Sigmoid colon (tissue), 7 donors: ENCODE data around the gene SNX5. TPM values are rescaled to one million over a fixed set of nuclear protein-coding genes. Genes with fewer than 3 reads are reported as not detected.

Source experiments
- DNase-seq: peaks from one replicate; pipeline ENCODE4 v3.0.0-alpha.2; 2019
- H3K27ac ChIP-seq, 4 donors: fragments of 200-600 bp; sonication (generic); one replicate each; pipeline ENCODE4 v1.5.1; 2016 to 2019; ENCODE audit warnings: mild to moderate bottlenecking in 1 of 4
- H3K27me3 ChIP-seq, 3 donors: fragments of 200-600 bp; sonication (generic); one replicate each; pipeline ENCODE4 v1.5.1; 2019; ENCODE audit warnings: mild to moderate bottlenecking in 1 of 3
- H3K36me3 ChIP-seq, 4 donors: fragments of 200-600 bp; sonication (generic); one replicate each; pipeline ENCODE4 v1.5.1; 2016 to 2019
- H3K4me1 ChIP-seq, 4 donors: fragments of 200-600 bp; sonication (generic); one replicate each; pipeline ENCODE4 v1.5.1; 2017 to 2019
- H3K4me3 ChIP-seq, 4 donors: fragments of 200-600 bp; sonication (generic); one replicate each; pipeline ENCODE4 v1.5.1; 2017 to 2019; ENCODE audit warnings: mild to moderate bottlenecking in 2 of 4, moderate library complexity in 1 of 4
- H3K9me3 ChIP-seq, 4 donors: fragments of 200-600 bp in 3 of 4; sonication (generic) in 3 of 4; one replicate each; pipeline versions ENCODE4 v1.5.1 to v1.6.1; 2013 to 2019
- EP300 ChIP-seq, 4 donors: sonication (generic); formaldehyde crosslinking; IDR thresholded peaks; one replicate each; pipeline ENCODE4 v1.6.1; 2017; ENCODE audit warnings: antibody characterized with exemption in 4 of 4
- POLR2A ChIP-seq, 2 donors: fragments of 450-650 bp; IDR thresholded peaks; one replicate each; pipeline ENCODE4 v1.6.1; 2016; ENCODE audit warnings: antibody characterized with exemption in 2 of 2, mild to moderate bottlenecking in 2 of 2, moderate library complexity in 2 of 2
- POLR2AphosphoS5 ChIP-seq, 4 donors: sonication (generic); formaldehyde crosslinking; IDR thresholded peaks; one replicate each; pipeline ENCODE4 v1.6.1; 2017; ENCODE audit warnings: antibody characterized with exemption in 4 of 4
- WGBS, 2 donors: extraction: QIAGEN DNeasy Blood & Tissue Kit; methylation state at CpG; one replicate each; pipeline ENCODE4 v1.1.7; 2013; 5-methylcytosine and 5-hydroxymethylcytosine counted together
- intact Hi-C: fragments of 100-400 bp; cut with DNase I; formaldehyde crosslinking; loops from one replicate; pipeline ENCODE4 v1.15.1; 2023
- polyA plus RNA-seq, 3 donors: library from polyadenylated mRNA; stranded (reverse); fragments of 200-250 nt; gene quantifications; one replicate each; pipeline ENCODE4 v1.2.3, GENCODE V29; 2013
- total RNA-seq, 4 donors: library from RNA; depleted of rRNA; stranded (reverse); fragments of >200 nt; gene quantifications; one replicate each; pipeline ENCODE4 v1.1.0, GENCODE V29; 2016
- TF ChIP-seq, protein P1 (sequence below), 4 experiments: fragments of 450-650 bp in 3 of 4; fragments of 200-600 bp in 1 of 4; IDR thresholded peaks; one replicate each; pipeline ENCODE4 v1.5.1; 2016 to 2019; ENCODE audit warnings: antibody characterized with exemption in 4 of 4, mild to moderate bottlenecking in 3 of 4, moderate library complexity in 2 of 4
- donor health status: healthy with polysubstance abuse.
- donor health status: Bipolar disorder and iron deficiency.
- donor health status: healthy.

Gene SNX5
- total and polyA plus RNA-seq, 7 donors = 69.0 to 98.5 (median 79.5) TPM

GRCh38 chr20:17916433-17916891 is 52.1 kb downstream of the SNX5 start:
- WGBS, 2 donors = 44 to 85% methylated on average over 3 of the region's 3 CpGs
- intact Hi-C loops = no loop called here

DNA sequence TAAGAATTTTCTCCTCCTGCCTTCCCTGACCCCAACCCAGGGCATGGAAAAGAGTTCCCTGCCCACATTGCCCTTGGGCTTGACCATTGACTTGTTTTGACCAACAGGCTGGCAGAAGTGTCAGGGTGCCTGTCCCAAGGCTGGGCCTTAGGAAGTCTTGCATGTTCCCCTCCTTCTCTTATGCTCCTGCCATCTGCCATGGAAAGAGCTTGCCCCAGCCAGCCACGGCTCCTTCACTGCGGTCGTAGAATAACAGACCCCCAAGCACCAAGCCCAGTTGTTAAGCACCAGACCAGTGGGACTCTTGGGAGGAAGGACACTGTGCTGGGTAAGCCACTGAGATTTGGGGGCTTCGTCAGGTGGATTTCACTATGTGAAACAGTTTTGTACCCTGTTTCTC is 53.6 kb downstream of the SNX5 start:
- peaks cover 0 to 20% (median 15%) of the 10 kb centered on the region in 4 donors for H3K4me1 ChIP-seq
- no peak overlapping the region for H3K27ac ChIP-seq
- TF ChIP-seq, protein P1, sequence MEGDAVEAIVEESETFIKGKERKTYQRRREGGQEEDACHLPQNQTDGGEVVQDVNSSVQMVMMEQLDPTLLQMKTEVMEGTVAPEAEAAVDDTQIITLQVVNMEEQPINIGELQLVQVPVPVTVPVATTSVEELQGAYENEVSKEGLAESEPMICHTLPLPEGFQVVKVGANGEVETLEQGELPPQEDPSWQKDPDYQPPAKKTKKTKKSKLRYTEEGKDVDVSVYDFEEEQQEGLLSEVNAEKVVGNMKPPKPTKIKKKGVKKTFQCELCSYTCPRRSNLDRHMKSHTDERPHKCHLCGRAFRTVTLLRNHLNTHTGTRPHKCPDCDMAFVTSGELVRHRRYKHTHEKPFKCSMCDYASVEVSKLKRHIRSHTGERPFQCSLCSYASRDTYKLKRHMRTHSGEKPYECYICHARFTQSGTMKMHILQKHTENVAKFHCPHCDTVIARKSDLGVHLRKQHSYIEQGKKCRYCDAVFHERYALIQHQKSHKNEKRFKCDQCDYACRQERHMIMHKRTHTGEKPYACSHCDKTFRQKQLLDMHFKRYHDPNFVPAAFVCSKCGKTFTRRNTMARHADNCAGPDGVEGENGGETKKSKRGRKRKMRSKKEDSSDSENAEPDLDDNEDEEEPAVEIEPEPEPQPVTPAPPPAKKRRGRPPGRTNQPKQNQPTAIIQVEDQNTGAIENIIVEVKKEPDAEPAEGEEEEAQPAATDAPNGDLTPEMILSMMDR (IDR thresholded peaks at IDR 0.05) = no peak
- TF ChIP-seq POLR2AphosphoS5 (IDR thresholded peaks at IDR 0.05) (no peak), EP300 (IDR thresholded peaks at IDR 0.05) (no peak), POLR2A (IDR thresholded peaks at IDR 0.05) (no peak)
- peak; percentile 36 for DNase-seq
- intact Hi-C loops = no loop called here
- 85 to 88% methylated on average over 4 of the region's 4 CpGs for WGBS, 2 donors
- H3K36me3 ChIP-seq = no peaks in the 10 kb centered on the region
- H3K4me3 ChIP-seq = no peak overlapping the region
- H3K9me3 ChIP-seq = no peaks in the 10 kb centered on the region
- H3K27me3 ChIP-seq = no peaks in the 10 kb centered on the region

More at GRCh38 chr20:17916433-17916891, 52.1 kb downstream of the SNX5 start:
- DNase-seq = peak; percentile 29
- H3K36me3 ChIP-seq = no peaks in the 10 kb centered on the region
- no peaks in the 10 kb centered on the region for H3K27me3 ChIP-seq
- H3K27ac ChIP-seq = no peak overlapping the region
- no peaks in the 10 kb centered on the region for H3K9me3 ChIP-seq
- peaks cover 0 to 5% (median 1%) of the 10 kb centered on the region in 4 donors for H3K4me1 ChIP-seq
- TF ChIP-seq POLR2A (IDR thresholded peaks at IDR 0.05) = no peak
- no peak for TF ChIP-seq EP300 (IDR thresholded peaks at IDR 0.05)
- TF ChIP-seq, protein P1 (IDR thresholded peaks at IDR 0.05) = no peak
- TF ChIP-seq POLR2AphosphoS5 (IDR thresholded peaks at IDR 0.05) = peak in 1 of 4 donors; percentile 32
- H3K4me3 ChIP-seq = no peak overlapping the region

GRCh38 chr20:17912916-17913315 is 55.7 kb downstream of the SNX5 start:
- Histone ChIP-seq H3K27me3 (no peaks in the 10 kb centered on the region), H3K4me1 (peaks cover 0 to 24% (median 19%) of the 10 kb centered on the region in 4 donors), H3K9me3 (no peaks in the 10 kb centered on the region), H3K36me3 (no peaks in the 10 kb centered on the region), H3K4me3 (no peak overlapping the region), H3K27ac (no peak overlapping the region)
- no peak for DNase-seq
- intact Hi-C loops = no loop called here
- TF ChIP-seq POLR2A (IDR thresholded peaks at IDR 0.05) = no peak
- TF ChIP-seq EP300 (IDR thresholded peaks at IDR 0.05) = no peak
- TF ChIP-seq, protein P1 (IDR thresholded peaks at IDR 0.05) = no peak
- TF ChIP-seq POLR2AphosphoS5 (IDR thresholded peaks at IDR 0.05) = no peak
- 88 to 94% methylated on average over 2 of the region's 2 CpGs for WGBS, 2 donors

- intact Hi-C loops = no loop called here
- H3K27ac ChIP-seq = no peak overlapping the region
- no peaks in the 10 kb centered on the region for H3K9me3 ChIP-seq
- H3K4me1 ChIP-seq = peaks cover 0 to 24% (median 19%) of the 10 kb centered on the region in 4 donors
- DNase-seq = peak; percentile 33
- WGBS, 2 donors = 70 to 83% methylated on average over 4 of the region's 4 CpGs
- TF ChIP-seq POLR2AphosphoS5 (IDR thresholded peaks at IDR 0.05) = no peak
- H3K36me3 ChIP-seq = no peaks in the 10 kb centered on the region
- H3K4me3 ChIP-seq = no peak overlapping the region
- no peaks in the 10 kb centered on the region for H3K27me3 ChIP-seq
Measured at GRCh38 chr20:17911927-17912326, 56.7 kb downstream of the SNX5 start.

DNA sequence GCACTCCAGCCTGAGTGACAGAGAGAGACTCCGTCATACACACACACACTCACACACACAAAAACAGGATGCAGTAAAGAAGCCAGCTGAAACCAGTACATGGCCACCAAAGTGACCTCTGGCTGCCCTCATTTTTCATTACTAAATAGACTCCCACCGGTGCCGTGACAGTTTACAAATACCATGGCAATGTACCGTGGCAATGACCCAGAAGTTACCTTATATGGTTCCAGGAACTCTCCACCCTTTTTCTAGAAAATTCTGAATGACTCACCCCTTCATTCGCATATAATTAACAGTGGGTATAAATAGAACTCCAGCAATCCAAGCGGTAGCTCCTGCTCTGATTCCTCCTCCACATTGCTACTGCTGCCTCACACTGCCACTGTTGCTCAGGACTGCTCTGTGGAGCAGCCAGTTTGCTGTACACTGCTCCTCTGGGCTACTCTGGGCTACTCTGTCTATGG is 57.7 kb downstream of the SNX5 start:
- TF ChIP-seq POLR2AphosphoS5 (IDR thresholded peaks at IDR 0.05) = peak in 3 of 4 donors; percentile 41 to 71 (median 49)
- no peak for TF ChIP-seq EP300 (IDR thresholded peaks at IDR 0.05)
- no peaks in the 10 kb centered on the region for H3K27me3 ChIP-seq
- peak overlapping the region; percentile 46 to 74 (median 72) for H3K27ac ChIP-seq
- WGBS, 2 donors = 53 to 64% methylated on average over 6 of the region's 6 CpGs
- peak; percentile 80 for DNase-seq
- peaks cover 0 to 24% (median 19%) of the 10 kb centered on the region in 4 donors for H3K4me1 ChIP-seq
- H3K36me3 ChIP-seq = no peaks in the 10 kb centered on the region
- intact Hi-C loops = no loop called here
- no peak overlapping the region for H3K4me3 ChIP-seq
- H3K9me3 ChIP-seq = no peaks in the 10 kb centered on the region

- Histone ChIP-seq H3K4me1 (peaks cover 0 to 24% (median 19%) of the 10 kb centered on the region in 4 donors), H3K27ac (peak overlapping the region; percentile 46 to 74 (median 72)), H3K4me3 (no peak overlapping the region), H3K36me3 (no peaks in the 10 kb centered on the region), H3K27me3 (no peaks in the 10 kb centered on the region), H3K9me3 (no peaks in the 10 kb centered on the region)
- TF ChIP-seq EP300 (IDR thresholded peaks at IDR 0.05) (no peak), POLR2AphosphoS5 (IDR thresholded peaks at IDR 0.05) (peak in 1 of 4 donors; percentile 29)
- WGBS, 2 donors = 76 to 79% methylated on average over 4 of the region's 4 CpGs
- intact Hi-C loops = no loop called here
- peak; percentile 20 for DNase-seq
Measured at GRCh38 chr20:17909869-17910321, 58.7 kb downstream of the SNX5 start.
